SK-N-SH (cell line): ENCODE measurements around the gene SCO2. TPM values are rescaled to one million over a fixed set of nuclear protein-coding genes. Genes with fewer than 3 reads are reported as not detected.
A peak's percentile ranks its signal among the peaks of the same experiment; 100 is the strongest.

Experiments
- CTCF ChIA-PET: fragments of 300-600, 350-600 bp; formaldehyde crosslinking; extraction: SDS; loops from one replicate; lab custom pipeline; 2021; lab: Yijun Ruan, JAX
- POLR2A ChIA-PET: fragments of 350-600 bp; sonication (Branson Sonifier 250); formaldehyde crosslinking; extraction: SDS; loops from one replicate; lab custom pipeline; 2020; ENCODE audit warnings: antibody characterized with exemption, inconsistent platforms; lab: Yijun Ruan, JAX
- DNase-seq: peaks from one replicate; pipeline ENCODE4 v3.0.0; 2012
- H2AFZ ChIP-seq: fragments of 200-600 bp; sonication (generic); 2 replicates; pipeline ENCODE4 v1.8.1; 2016; ENCODE audit warnings: antibody characterized with exemption, mild to moderate bottlenecking, low read depth
- H3F3A ChIP-seq: fragments of 200-600 bp; sonication (generic); replicated peaks from 2 replicates; pipeline ENCODE3; 2016; ENCODE audit warnings: antibody characterized with exemption, mild to moderate bottlenecking; ENCODE audit not compliant: insufficient read depth
- H3K27ac ChIP-seq, 2 experiments: fragments of 200-500 bp in 1 of 2; fragments of 200-600 bp in 1 of 2; sonication (Bioruptor generic) in 1 of 2; sonication (generic), shearing (Covaris generic) in 1 of 2; 2 replicates each; pipeline versions ENCODE4 v1.5.1 to v1.6.1; 2014 to 2016; ENCODE audit warnings: low read depth in 2 of 2, inconsistent platforms in 1 of 2, low read length in 1 of 2, mild to moderate bottlenecking in 1 of 2, mixed read lengths in 1 of 2
- H3K27me3 ChIP-seq: fragments of 200-600 bp; sonication (generic), shearing (Covaris generic); 2 replicates; pipeline ENCODE4 v1.6.1; 2016; ENCODE audit warnings: mixed run types; ENCODE audit not compliant: insufficient read depth
- H3K36me3 ChIP-seq, 2 experiments: fragments of 200-500 bp in 1 of 2; fragments of 200-600 bp in 1 of 2; sonication (Bioruptor generic) in 1 of 2; sonication (generic) in 1 of 2; replicated peaks in 1 of 2; 2 replicates each; pipeline versions ENCODE3 to v1.5.1; 2014 to 2016; ENCODE audit warnings: low read length in 1 of 2, mild to moderate bottlenecking in 1 of 2; ENCODE audit not compliant: insufficient read depth in 2 of 2, control insufficient read depth in 1 of 2
- H3K4me1 ChIP-seq, 2 experiments: fragments of 200-500 bp in 1 of 2; fragments of 200-600 bp in 1 of 2; sonication (Bioruptor generic) in 1 of 2; sonication (generic), shearing (Covaris generic) in 1 of 2; 2 replicates each; pipeline versions ENCODE4 v1.5.1 to v1.6.1; 2014 to 2016; ENCODE audit warnings: low read depth in 1 of 2, low read length in 1 of 2, mixed run types in 1 of 2; ENCODE audit not compliant: insufficient read depth in 2 of 2, control insufficient read depth in 1 of 2
- H3K4me2 ChIP-seq: fragments of 200-600 bp; sonication (generic), shearing (Covaris generic); 2 replicates; pipeline ENCODE4 v1.6.1; 2017; ENCODE audit warnings: mixed run types
- H3K4me3 ChIP-seq, 2 experiments: fragments of 200-500 bp in 1 of 2; fragments of 200-600 bp in 1 of 2; sonication (Bioruptor generic) in 1 of 2; sonication (generic), shearing (Covaris generic) in 1 of 2; 2 replicates each; pipeline versions ENCODE4 v1.5.1 to v1.8.1; 2014 to 2016; ENCODE audit warnings: low read depth in 2 of 2, inconsistent platforms in 1 of 2, low read length in 1 of 2, mild to moderate bottlenecking in 1 of 2, mixed read lengths in 1 of 2, moderate library complexity in 1 of 2
- H3K79me2 ChIP-seq: fragments of 200-600 bp; sonication (generic); 2 replicates; pipeline ENCODE4 v1.8.1; 2017; ENCODE audit warnings: mild to moderate bottlenecking; ENCODE audit not compliant: insufficient read depth
- H3K9ac ChIP-seq: fragments of 200-600 bp; sonication (generic); 2 replicates; pipeline ENCODE4 v1.6.1; 2017; ENCODE audit warnings: mixed run types
- H3K9me2 ChIP-seq: fragments of 200-600 bp; sonication (generic); 2 replicates; pipeline ENCODE4 v1.6.1; 2017; ENCODE audit warnings: mixed run types
- H3K9me3 ChIP-seq: fragments of 200-600 bp; sonication (generic); 2 replicates; pipeline ENCODE4 v1.6.1; 2017; ENCODE audit warnings: mixed run types, mild to moderate bottlenecking, moderate library complexity
- H4K20me1 ChIP-seq: fragments of 200-600 bp; sonication (generic); 2 replicates; pipeline ENCODE4 v1.6.1; 2017; ENCODE audit warnings: mild to moderate bottlenecking, mixed run types; ENCODE audit not compliant: insufficient read depth
- ELF1 ChIP-seq: IDR thresholded peaks from 2 replicates; pipeline ENCODE4 v1.4.0; 2012
- EP300 ChIP-seq, 2 experiments: IDR thresholded peaks; 2 replicates each; pipeline versions ENCODE4 v1.4.0 to v1.6.1; 2012; ENCODE audit warnings: borderline replicate concordance in 1 of 2, low read depth in 1 of 2, low read length in 1 of 2
- MAX ChIP-seq: IDR thresholded peaks from 2 replicates; pipeline ENCODE4 v1.4.0; 2012; ENCODE audit warnings: low read depth
- POLR2AphosphoS5 ChIP-seq: IDR thresholded peaks from 2 replicates; pipeline ENCODE4 v1.6.1; 2012; ENCODE audit warnings: low read depth, low read length
- RAD21 ChIP-seq: IDR thresholded peaks from 2 replicates; pipeline ENCODE4 v1.6.1; 2012; ENCODE audit warnings: mild to moderate bottlenecking, low read length
- WGBS: methylation state at CpG from one replicate; pipeline ENCODE4 v1.1.6; 2017; ENCODE audit warnings: low lambda C conversion rate; 5-methylcytosine and 5-hydroxymethylcytosine counted together
- polyA plus RNA-seq, 3 experiments: library from polyadenylated mRNA; depleted of rRNA; stranded (reverse); fragments of >200 nt; gene quantifications; 2 replicates each; pipeline ENCODE4 v1.2.3, GENCODE V29; 2012
- TF ChIP-seq, protein P1 (sequence below): IDR thresholded peaks from 2 replicates; pipeline ENCODE4; 2012

Gene SCO2
- polyA plus RNA-seq, 1 of the 3 experiments (the other 2 are of a cell fraction), result 4.0 TPM

DNA sequence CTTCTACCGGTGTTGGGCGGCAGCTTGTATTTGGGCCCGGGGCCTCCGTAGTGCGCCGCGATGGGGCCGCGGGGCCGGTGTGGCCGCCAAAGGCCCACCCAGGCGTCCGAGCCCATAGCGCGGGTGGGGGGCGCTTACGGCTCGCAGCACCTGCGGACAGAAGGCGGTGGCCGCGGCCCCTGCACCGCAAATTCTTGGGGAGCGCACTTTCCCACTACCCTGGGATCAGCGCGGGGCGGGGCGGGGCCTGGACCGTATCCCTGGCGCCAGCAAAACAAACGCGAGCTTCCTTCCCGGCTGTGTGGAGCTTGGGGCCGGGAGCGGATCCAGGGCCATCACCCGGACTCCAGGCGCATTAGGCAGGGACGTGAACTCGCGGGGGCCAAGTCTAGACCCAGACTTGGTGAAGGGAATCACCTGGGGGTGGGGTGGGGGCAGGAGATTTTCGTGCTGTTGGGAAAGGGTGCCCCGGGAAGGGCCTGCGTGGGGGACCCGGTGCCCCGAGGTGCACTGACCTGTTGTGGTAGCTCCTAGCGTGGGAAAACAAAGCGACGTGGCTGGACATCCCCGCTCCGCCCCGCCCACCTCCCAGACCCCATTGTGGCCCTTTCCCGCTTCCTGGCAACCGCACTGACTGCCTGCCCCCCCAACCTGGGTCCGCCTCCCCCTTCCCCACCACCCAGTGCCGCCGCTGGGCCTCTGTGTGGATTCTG is 6.7 kb upstream of the SCO2 start:
- H3K36me3 ChIP-seq, result no peaks in the 10 kb centered on the region
- no peaks in the 10 kb centered on the region for H3K79me2 ChIP-seq
- H3K27me3 ChIP-seq, result no peaks in the 10 kb centered on the region
- H3K4me3 ChIP-seq, result peak overlapping the region; percentile 54 to 59
- TF ChIP-seq, protein P1, sequence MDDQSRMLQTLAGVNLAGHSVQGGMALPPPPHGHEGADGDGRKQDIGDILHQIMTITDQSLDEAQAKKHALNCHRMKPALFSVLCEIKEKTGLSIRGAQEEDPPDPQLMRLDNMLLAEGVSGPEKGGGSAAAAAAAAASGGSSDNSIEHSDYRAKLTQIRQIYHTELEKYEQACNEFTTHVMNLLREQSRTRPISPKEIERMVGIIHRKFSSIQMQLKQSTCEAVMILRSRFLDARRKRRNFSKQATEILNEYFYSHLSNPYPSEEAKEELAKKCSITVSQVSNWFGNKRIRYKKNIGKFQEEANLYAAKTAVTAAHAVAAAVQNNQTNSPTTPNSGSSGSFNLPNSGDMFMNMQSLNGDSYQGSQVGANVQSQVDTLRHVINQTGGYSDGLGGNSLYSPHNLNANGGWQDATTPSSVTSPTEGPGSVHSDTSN, result peak; percentile 10; the same call in 1 of the 2 replicates
- TF ChIP-seq ELF1, result no peak
- ChIA-PET CTCF (interaction anchor here (0.9 to 1.5 kb wide), 5 partner anchors 9 to 190 kb away, joined by 3 to 12 read pairs (median 3); partner anchors contain the start of gene SYCE3), POLR2A (interaction anchor here (1.0 to 1.2 kb wide), 3 partner anchors 24 to 50 kb away, joined by 3 to 8 read pairs (median 3); partner anchors contain the start of gene SYCE3)
- no peaks in the 10 kb centered on the region for H3K9me3 ChIP-seq
- no peaks in the 10 kb centered on the region for H4K20me1 ChIP-seq
- 15% methylated on average over 10 of the region's 56 CpGs for WGBS
- H3F3A ChIP-seq, result peaks cover 11% of the 10 kb centered on the region
- peak; percentile 90 for DNase-seq
- peak overlapping the region; percentile 62 for H3K9ac ChIP-seq
- H2AFZ ChIP-seq, result peak overlapping the region; percentile 29; the same call in 1 of the 2 replicates
- no peaks in the 10 kb centered on the region for H3K9me2 ChIP-seq
- H3K27ac ChIP-seq, result peak overlapping the region in 1 of 2 experiments; percentile 56; a peak in 1 of 4 replicates
- H3K4me2 ChIP-seq, result peak overlapping the region; percentile 92
- peaks cover 0 to 13% of the 10 kb centered on the region in 2 experiments; a peak in 1 of 4 replicates for H3K4me1 ChIP-seq

DNA sequence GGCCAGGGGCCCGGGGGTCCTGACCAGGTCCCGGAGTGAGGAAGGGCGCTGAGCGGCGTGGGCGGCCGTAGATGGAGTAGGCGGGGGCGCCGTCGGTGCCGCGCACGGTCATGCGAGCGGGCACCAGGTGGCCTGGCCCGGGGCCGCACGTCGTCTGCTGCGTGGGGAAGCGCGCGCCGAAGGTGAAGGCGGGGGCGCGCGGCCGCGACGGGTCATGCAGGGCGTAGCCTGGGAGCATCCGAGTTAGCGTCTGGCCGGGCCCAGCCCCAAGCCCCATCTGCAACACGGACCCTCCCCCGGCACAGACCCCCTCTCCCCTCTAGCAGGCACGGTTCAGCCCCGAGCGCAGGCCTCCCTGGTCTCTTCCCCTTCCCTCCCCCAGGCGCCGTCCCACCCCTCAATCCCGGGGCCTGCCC is 6.2 kb upstream of the SCO2 start:
- DNase-seq, result peak; percentile 80

GRCh38 chr22:50530877-50531545 is 5.6 kb upstream of the SCO2 start:
- peak overlapping the region; percentile 92 for H3K4me2 ChIP-seq
- H3K4me3 ChIP-seq, result peak overlapping the region; percentile 54 to 59; a peak in 3 of 4 replicates
- no peak overlapping the region for H2AFZ ChIP-seq
- no peaks in the 10 kb centered on the region for H3K9me2 ChIP-seq
- no peaks in the 10 kb centered on the region for H4K20me1 ChIP-seq
- no peaks in the 10 kb centered on the region for H3K9me3 ChIP-seq
- H3K4me1 ChIP-seq, result peaks cover 0 to 21% of the 10 kb centered on the region in 2 experiments; a peak in 1 of 4 replicates
- CTCF ChIA-PET, result interaction anchor here (0.9 to 1.5 kb wide), 5 partner anchors 10 to 189 kb away, joined by 3 to 12 read pairs (median 3); partner anchors contain the start of gene SYCE3
- TF ChIP-seq, protein P1, result peak; percentile 3; the same call in 1 of the 2 replicates
- TF ChIP-seq MAX, result no peak
- TF ChIP-seq RAD21, result no peak
- no peaks in the 10 kb centered on the region for H3K27me3 ChIP-seq
- H3K27ac ChIP-seq, result no peak overlapping the region; a peak in 1 of 4 replicates
- POLR2A ChIA-PET, result no interaction called here
- H3F3A ChIP-seq, result peaks cover 19% of the 10 kb centered on the region
- H3K9ac ChIP-seq, result 0 out of 2 replicates have a peak overlapping the region, but pooled peaks have one; percentile 62
- 23% methylated on average over 26 of the region's 53 CpGs for WGBS
- DNase-seq, result no peak
- no peaks in the 10 kb centered on the region for H3K36me3 ChIP-seq
- H3K79me2 ChIP-seq, result no peaks in the 10 kb centered on the region

More for the DNA sequence above, 6.2 kb upstream of the SCO2 start:
- CTCF ChIA-PET, result interaction anchor here (0.9 to 1.5 kb wide), 5 partner anchors 9 to 189 kb away, joined by 3 to 12 read pairs (median 3); partner anchors contain the start of gene SYCE3
- no peaks in the 10 kb centered on the region for H3K79me2 ChIP-seq
- no peaks in the 10 kb centered on the region for H3K27me3 ChIP-seq
- peaks cover 13% of the 10 kb centered on the region for H3F3A ChIP-seq
- H3K27ac ChIP-seq, result peak overlapping the region in 1 of 2 experiments; percentile 56; a peak in 1 of 4 replicates
- peak overlapping the region; percentile 29; the same call in 1 of the 2 replicates for H2AFZ ChIP-seq
- H4K20me1 ChIP-seq, result no peaks in the 10 kb centered on the region
- peaks cover 0 to 19% of the 10 kb centered on the region in 2 experiments; a peak in 1 of 4 replicates for H3K4me1 ChIP-seq
- TF ChIP-seq EP300 (IDR thresholded peaks at IDR 0.05; ENCODE audit: borderline replicate concordance in 1 of 2, low read depth in 1 of 2, low read length in 1 of 2), result no peak
- peak; percentile 15; the same call in 1 of the 2 replicates for TF ChIP-seq POLR2AphosphoS5
- no peaks in the 10 kb centered on the region for H3K36me3 ChIP-seq
- H3K4me3 ChIP-seq, result peak overlapping the region; percentile 54 to 59
- no peaks in the 10 kb centered on the region for H3K9me2 ChIP-seq
- H3K9me3 ChIP-seq, result no peaks in the 10 kb centered on the region
- POLR2A ChIA-PET, result interaction anchor here (1.0 to 1.2 kb wide), 3 partner anchors 24 to 51 kb away, joined by 3 to 8 read pairs (median 3); partner anchors contain the start of gene SYCE3
- H3K9ac ChIP-seq, result peak overlapping the region; percentile 62
- peak overlapping the region; percentile 92 for H3K4me2 ChIP-seq
- WGBS, result 9% methylated on average over 7 of the region's 44 CpGs
